Glomerular endothelial cell (primary cell): ENCODE results near the gene RAB3A. TPM values are rescaled to one million over a fixed set of nuclear protein-coding genes. Genes with fewer than 3 reads are reported as not detected.
A peak's percentile ranks its signal among the peaks of the same experiment; 100 is the strongest.

Source experiments
- DNase-seq: peaks from one replicate; pipeline ENCODE4 v3.0.0-alpha.2; 2011; ENCODE audit warnings: low read depth, low spot score; ENCODE audit errors: extremely low read depth
- total RNA-seq: library from RNA; depleted of rRNA; stranded (reverse); fragments of >200 nt; gene quantifications from 2 replicates; pipeline ENCODE4 v1.2.3, GENCODE V29; 2015

RAB3A gene
- 2.6 and 4.1 TPM in 2 replicates for total RNA-seq

GRCh38 chr19:18203863-18204393, at the start of gene RAB3A:
RAB3A (minus strand) TSS chr19:18204042; CDS start chr19:18202740, 1,302 bp downstream.
- DNase-seq, result peak; percentile 97

DNA sequence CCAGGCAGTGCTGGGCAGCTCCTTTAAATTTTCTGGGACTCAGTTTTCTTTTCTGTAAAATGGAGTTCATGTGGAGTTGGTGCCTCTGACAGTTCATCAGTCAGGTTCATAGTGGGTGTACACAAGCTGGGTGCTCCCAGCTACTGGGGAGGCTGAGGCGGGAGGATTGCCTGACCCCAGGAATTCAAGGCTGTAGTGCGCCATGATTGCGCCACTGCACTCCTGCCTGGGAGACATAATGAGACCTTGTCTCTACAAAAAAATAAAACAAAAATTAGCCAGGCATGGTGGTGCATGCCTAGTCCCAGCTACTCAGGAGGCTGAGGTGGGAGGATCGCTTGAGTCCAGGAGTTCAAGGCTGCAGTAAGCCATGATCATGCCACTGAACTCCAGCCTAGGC, 49.3 kb upstream of the RAB3A start:
- DNase-seq, result no peak

DNA sequence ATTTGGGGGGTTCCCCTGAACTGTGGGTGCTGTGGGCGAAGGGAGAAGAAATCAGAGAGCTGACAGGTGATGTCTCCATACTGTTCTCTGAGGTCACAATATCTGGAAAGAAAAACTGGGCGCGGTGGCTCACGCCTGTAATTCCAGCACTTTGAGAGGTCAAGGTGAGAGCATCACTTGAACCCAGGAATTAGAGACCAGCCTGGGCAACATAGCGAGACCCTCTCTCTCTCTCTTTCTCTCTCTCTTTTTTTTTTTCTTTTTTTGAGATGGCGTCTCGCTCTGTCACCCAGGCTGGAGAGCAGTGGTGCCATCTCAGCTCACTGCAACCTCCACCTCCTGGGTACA, 48.5 kb upstream of the RAB3A start:
- DNase-seq, result no peak

DNA sequence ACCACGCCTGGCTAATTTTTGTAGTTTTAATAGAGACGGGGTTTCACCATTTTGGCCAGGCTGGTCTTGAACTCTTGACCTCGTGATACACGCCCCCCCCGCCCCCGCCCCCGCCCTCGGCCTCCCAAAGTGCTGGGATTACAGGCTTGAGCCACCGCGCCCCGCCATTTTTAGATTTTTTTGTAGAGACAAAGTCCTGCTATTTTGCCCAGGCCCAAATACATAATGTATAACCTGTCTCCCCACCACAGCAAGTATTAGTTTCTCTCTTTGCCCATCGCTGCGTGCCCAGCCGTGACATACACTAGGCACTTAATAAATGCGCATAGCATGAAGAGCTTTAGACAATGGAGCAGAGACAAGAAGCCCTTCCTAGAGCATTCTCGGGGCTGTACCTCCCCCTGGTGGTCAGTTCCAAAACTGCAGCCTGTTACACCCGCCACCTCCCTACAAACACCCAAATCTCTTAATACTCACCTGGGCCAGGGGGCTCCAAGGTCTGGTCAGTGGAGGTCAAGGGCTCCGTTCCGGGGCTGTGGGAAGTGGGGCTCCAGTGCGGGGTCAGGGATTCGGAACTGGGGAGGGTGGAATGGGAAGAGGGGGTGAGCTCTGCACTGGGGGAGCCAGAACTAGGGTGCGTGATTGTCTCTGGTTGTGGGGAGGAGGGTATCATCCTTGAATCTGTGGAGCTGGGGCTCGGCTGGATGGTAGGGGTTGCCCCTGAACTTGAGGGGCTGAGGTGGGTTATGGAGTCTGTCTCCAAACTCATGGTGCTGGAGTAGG, 47.9 kb upstream of the RAB3A start:
- peak; percentile 34 for DNase-seq

DNA sequence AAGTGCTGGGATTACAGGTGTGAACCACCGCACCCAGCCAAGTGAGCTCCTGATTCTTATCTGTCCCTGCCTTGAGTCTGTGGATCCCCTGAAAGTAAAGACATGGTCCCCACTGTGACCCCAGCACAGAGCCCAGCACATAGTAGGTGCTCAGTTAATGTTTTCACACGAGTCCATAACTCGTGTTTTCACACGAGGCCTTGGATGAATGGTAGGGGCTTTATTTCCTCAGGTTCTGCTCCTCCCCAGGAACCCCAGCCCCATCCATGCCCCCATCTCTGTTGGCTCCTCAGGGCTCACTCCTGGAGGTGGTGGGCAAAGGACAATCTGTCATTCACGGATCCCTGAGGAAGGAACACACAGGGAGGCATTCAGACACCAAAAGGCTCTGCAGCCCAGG, 46.0 kb upstream of the RAB3A start:
- no peak for DNase-seq

DNA sequence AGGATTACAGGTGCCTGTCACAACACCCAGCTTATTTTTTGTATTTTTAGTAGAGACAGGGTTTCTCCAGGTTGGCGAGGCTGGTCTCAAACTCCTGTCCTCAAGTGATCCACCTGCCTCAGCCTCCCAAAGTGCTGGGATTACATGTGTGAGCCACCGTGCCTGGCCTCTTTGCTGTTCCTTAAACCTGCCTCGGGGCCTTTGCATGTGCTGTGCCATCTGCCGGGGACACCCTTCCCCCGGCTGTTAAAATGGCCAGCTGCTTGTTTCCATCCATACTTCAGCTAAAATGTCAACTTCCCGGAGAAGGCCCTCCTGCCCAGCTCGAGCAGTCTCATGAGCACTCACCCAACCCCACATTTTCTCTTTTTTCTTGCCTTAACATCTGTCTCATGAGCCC, 41.5 kb upstream of the RAB3A start:
- no peak for DNase-seq

DNA sequence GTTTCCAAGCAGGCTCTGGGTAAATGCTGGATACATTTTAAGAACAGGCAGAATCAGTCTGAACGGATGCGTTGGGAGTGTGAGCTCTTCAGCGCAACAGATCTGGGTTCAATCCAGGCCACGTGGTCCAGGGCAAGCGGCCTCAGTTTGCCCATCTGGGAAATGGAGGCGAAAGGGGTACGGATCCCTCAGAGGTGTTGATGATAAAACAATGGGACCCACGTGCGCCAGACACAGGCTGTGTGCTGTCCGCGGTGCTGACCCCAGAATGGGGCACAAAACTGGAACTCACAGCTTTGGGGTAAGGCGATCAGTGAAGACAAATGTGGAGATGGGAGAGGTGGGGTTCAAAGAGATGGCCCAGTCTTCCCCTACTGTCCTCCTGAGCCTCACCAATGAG, 35.5 kb upstream of the RAB3A start:
- DNase-seq, result no peak

DNA sequence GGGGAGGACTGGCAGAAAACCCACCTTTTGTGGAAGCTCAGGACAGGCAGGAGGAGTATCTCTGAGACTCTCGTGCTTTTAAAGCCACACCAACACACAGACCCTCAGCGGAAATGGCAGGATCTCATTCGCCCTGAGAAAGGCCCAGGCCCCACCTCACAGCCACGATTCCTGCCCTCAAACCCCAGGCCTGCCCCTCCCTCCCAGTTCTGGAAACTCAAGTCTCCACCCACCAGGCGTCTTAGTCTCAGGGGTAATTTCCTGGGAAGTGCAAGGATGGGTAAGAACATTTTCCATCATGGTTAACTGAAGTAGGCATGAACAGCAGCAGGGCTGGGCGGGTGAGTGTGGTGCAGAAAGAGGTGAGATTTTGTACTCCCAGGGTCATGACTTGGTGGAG, 30.4 kb upstream of the RAB3A start:
- DNase-seq, result no peak

DNA sequence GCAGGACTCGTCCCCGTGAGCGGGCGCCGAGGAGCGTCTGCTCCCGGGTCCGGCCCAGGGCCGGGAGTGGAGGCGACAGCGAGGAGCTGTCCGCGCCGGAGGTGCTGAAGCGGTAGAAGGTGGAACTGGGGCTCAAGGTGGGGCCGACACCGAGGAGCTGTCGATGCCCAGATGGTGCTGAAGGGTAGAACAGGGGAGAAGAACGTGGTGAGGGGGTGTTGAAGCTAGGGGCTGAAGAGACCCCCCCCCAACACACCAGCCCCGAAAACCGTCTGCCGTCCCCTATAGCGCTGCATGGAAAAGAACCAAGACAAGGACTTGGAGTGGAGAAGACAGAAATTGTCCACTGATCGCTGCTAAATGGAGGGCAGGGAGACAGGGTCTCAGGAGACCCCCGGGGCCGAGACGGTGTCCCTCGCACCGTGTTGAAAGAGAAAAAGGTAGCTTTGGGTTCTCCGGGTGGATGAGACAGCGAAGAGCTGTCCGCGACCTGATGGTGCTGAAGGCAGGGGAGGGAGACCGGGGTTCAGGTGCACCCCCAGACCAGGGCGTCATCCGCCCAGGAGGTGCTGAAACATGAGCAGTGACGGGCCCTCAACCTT, 29.5 kb upstream of the RAB3A start:
- no peak for DNase-seq

- DNase-seq, result no peak
These were observed 28.8 kb upstream of the RAB3A start for GRCh38 chr19:18232540-18233223.

DNA sequence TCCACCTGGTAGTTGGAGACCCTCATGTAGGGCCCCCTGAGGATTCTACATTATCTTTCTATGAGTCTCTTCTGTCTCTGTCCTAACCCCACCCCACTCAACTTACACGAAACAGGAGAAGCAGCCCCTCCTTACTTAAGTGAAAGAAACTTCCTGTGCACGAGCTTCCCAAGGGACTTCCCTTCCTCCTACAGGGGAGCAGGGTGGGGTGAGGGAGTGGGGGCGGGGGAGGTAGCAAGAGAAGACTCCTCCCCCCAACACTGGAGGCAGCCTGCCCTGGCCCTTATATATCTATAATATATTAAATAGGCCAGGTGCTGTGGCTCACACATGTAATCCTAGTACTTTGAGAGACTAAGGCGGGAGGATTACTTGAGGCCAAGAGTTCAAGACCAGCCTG, 27.9 kb upstream of the RAB3A start:
- DNase-seq, result no peak

DNA sequence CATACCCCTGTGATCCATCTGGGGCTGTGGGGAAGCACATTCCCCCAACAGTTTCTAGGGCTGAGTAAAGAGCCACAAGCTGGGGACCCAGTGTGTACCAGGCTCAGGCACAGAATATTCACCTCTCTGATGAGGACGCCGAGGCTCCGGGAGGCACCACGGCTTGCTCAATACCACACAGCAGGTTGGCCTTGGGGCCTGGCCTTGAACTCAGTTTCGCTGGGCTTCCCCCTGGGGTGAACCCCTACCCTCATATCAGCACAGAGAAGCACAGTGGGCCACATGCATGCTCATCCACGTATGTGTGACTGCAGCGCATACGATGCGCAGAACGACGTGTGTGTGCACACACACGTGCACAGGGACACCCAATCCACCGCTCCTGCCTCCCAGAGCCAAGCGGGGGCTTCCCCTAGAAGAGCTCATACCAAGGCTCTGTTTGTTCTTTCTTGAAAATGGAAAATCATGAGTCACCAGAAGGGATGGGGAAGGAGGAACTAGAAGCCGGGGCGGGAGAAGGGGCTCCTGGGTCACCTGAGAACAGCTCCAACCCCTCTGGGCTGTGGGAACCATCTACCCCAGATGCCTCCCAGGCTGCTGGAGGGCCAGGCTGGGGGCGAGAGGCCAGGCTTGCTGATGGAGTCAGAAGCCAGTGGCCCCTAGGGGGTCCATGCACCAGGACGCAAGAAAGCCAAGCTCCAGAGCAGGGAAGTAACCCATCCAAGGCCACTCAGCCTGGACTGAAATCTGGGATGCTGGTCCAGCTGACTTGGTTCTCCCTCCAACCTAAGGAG, 27.3 kb upstream of the RAB3A start:
- no peak for DNase-seq

GRCh38 chr19:18229915-18230314, 26.1 kb upstream of the RAB3A start:
- no peak for DNase-seq

DNA sequence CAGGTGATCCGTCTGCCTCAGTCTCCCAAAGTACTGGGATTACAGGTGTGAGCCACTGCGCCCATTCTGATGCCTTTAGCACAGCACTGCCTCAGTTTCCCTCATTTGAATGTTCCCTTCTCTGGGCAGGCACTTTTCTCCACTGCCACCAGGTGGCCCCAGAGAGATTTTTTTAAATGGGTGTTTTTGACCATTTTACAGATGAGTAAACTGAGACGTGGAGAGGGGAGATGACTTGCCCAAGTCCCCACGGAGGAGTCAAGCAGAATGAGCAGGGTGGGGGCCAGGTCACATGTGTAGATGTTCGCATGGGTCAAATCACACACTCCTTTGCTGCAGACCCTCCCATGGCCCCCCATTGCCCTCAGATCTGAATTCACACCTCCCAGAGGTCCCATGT, 25.6 kb upstream of the RAB3A start:
- no peak for DNase-seq

GRCh38 chr19:18227781-18228271, 24.0 kb upstream of the RAB3A start:
- no peak for DNase-seq

DNA sequence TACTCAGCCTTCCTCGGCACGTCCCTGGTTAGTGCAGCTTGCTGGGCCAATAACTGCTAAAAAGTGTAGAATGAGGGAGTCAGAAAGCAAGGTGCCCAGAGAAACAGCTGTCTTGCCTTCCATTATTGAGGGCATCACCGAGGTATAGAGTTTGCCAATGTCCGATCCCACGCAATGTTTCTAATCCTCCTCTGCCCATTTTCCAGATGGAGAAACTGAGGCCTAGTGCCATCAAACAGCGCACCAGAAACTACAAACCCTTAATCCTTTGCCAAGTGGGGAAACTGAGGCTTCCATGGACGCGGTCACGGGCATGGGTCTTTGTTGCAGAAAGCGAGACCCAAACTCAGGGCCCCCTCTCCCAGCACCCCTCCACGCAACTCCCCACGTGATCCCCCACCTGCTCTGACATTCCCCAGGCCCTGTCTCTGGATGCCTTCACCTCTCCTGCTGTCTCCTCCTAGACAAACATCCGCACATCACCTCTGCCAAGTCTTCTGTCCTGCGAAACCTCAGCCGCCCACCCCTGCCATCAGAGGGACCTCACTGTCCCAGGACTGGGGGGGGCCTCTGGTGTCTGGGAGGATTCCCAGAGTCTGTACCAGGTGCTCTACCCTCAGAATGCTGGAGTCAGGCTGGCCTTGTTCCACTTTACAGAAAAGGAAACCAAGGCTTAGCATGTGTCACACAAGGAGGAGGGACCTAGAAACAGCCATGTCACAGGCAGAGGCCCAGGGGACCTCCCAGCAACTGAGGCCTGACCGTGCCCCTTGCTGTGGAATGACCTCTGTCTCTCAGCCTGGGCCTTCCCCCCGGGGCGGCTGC, 23.3 kb upstream of the RAB3A start:
- DNase-seq, result no peak

DNA sequence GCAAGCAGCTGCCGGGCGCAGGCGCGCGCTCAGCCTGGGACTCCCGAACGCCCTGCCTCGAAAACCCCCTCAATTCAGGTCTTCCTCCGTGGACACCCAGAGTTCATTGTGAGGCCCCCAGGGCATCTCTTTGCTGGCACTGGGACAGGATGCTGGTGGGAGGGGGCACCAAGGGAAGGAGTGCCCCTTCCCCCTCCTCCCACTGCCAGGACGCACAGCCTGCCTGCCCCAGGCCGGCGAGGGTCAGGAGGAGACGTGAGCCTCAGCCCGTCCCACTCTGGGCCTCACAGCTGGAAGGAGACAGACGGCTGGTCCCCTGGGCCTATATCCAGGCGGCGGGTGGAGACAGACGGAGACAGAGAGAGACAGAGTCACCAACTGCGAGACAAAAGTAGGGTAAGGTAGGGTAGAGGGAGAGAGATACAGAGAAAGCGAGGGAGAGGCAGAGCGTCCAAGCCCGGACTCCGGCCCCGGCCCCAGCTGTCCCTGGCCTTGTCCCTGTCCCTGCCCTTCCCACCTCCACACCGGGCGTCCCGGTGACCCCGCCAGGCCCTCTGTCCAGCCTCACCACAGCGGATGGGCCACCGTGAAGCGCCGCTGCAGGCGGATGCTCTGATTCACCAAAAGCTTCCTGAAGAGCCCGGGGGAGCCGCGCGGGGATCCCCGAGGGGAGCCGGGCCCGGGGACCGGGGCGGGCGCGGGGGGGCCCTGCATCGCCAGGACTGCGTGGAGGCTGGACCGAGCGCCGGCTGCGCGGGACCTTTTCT, 22.0 kb upstream of the RAB3A start, which contains the start of gene PDE4C:
Gene PDE4C (minus strand): TSS at position 737 of the 767 bp plus-strand sequence. CDS start 23 bp downstream, at position 714.
- DNase-seq, result no peak

DNA sequence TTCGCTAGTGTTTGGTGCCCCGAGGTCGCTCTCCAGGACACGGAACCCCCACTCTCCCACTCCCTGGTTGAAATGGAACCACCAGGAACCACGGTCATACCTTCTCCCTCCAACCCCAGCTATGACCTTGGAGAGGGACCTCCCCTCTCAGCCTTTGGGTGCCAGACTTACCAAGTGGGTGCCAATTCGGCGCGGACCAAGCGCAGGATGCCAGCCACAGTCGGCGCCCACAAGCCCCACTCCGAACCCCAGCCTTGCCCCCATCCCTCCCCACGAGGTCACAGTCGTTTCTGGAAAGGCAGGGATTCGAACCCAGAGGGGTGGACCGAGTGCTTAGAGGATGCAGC, 21.5 kb upstream of the RAB3A start:
- no peak for DNase-seq
